GM19043 (cell line): ENCODE data around the gene ZDHHC18.
"Not testable (repeated sequence)": the region's sequence is repeated elsewhere in the genome, so short reads cannot be mapped to it uniquely, and the experiment has no call there.

Source experiments
- ATAC-seq: cut with Tn5 transposase; IDR thresholded peaks from one replicate; pipeline ENCODE4 v1.9.1; 2021; ENCODE audit warnings: low read depth; ENCODE audit not compliant: unreplicated experiment

Gene ZDHHC18

DNA sequence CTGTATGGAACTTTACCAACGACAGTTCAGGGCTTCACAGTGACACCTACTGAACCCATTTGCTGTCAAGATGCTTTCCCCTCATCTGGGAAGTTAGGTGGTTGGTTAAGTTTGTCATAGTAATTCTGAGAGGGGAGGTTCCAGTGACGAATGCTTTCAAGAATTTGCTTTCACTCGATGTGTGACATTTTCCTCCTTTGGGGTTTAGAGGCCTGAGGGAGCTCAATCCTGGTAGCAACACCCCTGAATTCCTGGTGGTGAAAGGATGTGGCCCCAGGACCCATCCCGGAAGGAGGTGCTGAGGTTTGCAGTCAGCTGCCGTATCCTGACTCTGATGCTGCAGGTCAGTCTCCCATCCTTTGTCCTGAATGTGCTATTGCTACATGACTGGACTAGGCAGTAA lies 35.9 kb upstream of the ZDHHC18 start:
- ATAC-seq = no peak

DNA sequence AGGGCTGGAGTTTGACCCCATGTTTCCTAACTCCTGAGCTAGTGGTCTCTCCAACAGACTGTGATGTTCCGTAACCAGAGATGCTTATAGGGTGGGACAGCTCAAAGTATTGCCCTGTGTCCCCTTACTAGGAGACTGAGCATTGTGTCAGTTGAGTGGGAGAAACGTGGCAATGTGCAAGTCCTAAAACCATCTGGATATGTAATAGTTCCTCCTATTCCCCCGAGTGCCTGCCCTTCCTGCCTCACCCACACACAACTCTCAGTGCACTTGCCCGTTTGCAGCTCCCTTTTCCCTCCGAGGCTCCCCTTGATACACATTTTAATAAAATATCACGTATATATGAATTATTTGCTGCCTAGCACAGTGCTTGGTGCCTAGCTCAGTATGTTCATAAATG lies 35.3 kb upstream of the ZDHHC18 start:
- ATAC-seq = no peak

- no peak for ATAC-seq
Observed at GRCh38 chr1:26791626-26792025, 34.9 kb upstream of the ZDHHC18 start.

DNA sequence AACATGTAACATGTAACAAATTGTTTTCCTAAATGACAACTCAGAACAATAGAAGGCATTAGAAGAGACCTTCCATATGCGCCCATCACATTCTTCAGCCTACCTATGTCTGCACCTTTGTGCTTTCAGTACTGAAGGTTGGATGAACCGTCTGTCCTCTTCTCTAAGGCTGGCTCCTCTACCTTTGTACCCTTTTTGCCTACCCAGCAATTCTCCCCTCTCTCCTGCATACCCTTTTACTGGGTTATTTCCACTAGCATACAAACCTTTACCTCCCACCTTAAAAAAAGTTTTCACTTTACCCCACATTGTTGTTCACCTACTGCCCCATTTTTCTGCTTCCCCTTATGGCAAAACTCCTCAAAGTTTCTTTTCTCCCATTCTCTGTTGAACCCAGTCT lies 33.6 kb upstream of the ZDHHC18 start:
- ATAC-seq = no peak

- ATAC-seq = no peak
Observed at GRCh38 chr1:26794391-26794790, 32.1 kb upstream of the ZDHHC18 start.

GRCh38 chr1:26797627-26798026 lies 28.9 kb upstream of the ZDHHC18 start:
- no peak for ATAC-seq

DNA sequence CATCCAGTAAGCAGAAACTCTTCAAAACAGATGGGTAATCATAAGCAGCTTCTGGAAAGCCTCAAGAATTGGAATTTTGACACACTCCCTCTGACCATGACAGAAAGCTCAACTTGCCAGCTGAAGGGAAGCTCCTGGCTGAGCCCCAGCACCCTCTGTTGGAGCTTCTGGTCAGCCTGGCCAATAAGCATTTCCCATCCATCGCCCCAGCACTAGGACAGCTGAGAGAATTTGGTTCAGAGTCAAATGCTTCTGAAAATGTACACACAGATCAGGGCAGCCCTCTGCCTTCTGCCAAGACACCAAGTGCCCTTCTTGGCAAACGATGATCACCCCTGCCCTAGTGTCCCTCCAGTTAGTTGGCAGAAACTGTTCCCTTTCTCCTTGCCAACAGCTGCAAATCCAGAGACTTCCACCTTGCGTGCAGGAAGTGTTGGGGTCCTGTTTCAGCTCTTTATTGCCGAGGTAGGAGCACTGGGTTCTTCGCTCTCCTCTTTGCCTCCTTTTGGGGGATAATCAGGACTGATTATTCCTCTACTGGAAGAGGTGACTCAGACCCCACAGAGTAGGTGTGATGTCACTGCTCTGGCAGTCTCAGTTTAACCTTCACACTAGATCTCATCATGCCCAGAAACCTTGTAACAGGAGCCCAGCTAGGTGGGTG lies 26.9 kb upstream of the ZDHHC18 start:
- ATAC-seq = no peak

DNA sequence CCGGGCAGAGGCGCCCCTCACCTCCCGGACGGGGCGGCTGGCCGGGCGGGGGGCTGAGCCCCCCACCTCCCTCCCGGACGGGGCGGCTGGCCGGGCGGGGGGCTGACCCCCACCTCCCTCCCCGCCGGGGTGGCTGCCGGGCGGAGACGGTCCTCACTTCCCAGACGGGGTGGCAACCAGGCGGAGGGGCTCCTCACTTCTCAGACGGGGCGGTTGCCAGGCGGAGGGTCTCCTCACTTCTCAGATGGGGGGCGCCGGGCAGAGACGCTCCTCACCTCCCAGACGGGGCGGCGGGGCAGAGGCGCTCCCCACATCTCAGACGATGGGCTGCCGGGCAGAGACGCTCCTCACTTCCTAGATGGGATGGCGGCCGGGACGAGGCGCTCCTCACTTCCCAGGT lies 22.6 kb upstream of the ZDHHC18 start:
- ATAC-seq = not testable (repeated sequence)

DNA sequence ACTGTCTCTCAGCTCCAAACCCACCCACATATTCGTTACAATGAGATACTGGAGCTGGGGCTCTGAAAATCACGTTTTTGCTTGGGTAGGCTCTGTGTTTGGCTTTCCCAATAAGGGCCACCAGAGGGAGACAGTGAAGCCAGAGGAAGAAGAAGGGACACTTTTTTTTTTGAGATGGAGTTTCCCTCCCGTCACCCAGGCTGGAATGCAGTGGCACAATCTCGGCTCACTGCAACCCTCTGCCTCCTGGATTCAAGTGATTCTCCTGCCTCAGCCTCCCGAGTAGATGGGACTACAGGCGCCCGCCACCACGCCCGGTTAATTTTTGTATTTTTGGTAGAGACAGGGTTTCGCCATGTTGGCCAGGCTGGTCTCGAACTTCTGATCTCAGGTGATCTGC lies 16.4 kb upstream of the ZDHHC18 start:
- ATAC-seq = not testable (repeated sequence)

- ATAC-seq = no peak
Observed at GRCh38 chr1:26811057-26811456, 15.4 kb upstream of the ZDHHC18 start.

DNA sequence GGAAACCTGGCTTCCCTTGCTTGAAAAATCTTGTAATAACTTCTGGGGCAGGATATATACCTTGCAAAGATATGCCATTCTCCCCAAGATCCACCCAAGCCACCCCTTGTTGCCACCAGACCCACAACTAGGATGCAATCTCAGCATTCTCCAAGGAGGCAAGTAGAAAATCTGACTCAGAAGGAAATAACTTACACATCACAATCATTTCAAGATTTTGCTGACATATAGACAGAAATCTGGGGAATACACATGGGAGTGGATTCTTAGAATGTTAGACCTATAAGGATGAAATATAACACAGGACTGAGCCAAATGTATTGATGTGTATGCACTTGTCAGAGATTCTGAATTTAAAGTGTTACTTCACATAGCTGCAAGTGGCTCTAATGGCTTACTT lies 14.8 kb upstream of the ZDHHC18 start:
- no peak for ATAC-seq

DNA sequence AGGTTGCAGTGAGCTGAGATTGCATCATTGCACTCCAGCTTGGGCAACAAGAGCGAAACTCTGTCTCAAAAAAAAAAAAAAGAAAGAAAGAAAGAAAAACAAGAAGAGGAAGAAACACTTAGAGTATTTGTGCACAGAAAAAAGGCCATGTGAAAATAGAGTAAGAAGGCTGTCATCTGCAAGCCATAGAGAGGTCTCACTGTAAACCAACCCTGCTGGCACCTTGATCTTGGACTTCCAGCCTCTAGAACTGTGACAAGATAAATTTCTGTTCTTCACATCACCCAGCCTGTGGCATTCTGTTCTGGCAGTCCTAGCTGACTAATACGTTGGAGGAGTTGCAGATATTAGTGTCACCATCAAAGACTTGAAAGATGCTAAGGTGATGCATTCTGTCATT lies 12.1 kb upstream of the ZDHHC18 start:
- no peak for ATAC-seq

DNA sequence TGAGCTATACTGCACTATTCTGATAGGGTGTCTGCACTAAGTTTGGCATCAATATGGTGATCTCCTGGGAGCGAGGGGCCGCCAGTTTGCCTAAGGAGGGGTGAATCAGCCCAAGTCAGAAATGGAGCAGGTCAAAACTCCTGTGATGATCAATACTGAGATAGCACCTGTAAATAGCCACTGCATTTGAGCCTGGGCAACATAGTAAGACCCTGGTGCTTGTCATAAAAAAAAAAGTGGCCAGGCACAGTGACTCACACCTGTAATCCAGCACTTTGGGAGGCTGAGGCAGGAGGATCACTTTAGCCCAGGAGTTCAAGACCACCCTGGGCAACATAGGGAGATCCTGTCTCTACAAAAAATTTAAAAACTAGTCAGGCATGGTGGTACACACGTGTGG lies 11.6 kb upstream of the ZDHHC18 start:
- ATAC-seq = no peak

DNA sequence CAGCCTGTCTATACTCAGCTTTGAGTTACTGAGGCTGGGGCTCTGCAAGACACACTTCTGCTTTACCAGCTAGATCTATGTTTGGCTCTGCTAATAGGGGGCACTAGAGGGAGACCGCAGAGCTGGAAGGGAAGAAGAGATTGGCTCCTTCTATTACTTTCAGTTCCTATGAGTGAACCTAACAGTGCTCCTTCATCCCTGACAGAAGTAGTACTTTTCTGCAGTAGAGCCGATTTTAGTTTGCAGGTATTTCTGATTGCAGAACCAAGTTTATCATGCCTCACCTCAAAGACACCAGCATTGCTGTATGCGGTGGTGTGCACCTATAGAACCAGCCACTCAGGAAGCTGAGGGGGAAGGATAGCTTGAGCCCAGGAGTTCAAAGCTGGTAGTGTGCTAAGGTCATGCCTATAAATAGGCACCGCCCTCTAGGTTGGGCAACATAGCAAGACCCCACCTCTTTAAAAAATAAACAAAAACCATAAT lies 5.7 kb upstream of the ZDHHC18 start:
- peak; percentile 97 for ATAC-seq

- ATAC-seq = no peak
Observed at GRCh38 chr1:26822737-26823395, 3.6 kb upstream of the ZDHHC18 start.

DNA sequence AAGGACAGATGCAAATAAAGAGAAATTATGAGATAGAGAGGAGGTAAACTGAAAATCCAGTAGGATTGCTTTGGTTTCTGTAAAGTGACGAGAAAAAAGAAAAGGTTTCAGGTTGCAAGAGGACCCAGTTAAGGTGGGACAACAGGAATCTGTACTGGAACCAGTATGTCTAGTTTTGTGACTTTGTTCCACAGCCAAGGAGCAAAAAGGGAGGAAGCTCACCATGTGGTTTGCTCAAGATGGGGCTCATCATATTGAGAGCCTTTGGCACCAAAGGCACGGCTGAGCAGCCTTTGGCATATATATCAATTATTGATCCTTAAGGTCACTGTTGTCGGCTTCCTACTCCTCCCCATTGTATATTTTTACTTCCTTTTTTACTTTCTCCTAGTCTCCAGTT lies 1.8 kb upstream of the ZDHHC18 start:
- ATAC-seq = no peak

DNA sequence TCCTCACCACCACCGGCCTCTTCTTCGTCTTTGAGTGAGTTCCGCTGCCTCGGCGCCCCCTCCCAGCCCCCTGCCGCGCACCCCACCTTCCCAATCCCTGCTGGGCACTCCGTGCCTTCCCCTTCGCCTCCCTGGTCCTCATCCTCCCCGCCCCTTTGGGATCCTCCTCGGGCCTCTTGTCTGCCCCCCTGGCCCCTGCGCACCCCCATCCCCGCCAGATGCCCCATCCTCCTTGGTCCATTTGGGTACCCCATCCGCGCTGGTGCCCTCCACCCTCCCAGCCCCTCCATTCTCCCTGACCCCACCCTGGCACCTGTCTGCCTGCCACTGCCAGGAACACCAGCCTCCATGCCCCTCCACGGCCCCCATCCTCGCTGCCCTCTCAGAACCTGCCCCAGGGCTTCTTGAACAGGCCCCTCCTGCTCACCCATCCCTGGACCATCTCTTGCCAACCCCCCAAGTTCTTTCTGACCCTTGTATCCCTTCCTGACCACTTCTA lies 667 bp downstream of the ZDHHC18 start:
- ATAC-seq = no peak

DNA sequence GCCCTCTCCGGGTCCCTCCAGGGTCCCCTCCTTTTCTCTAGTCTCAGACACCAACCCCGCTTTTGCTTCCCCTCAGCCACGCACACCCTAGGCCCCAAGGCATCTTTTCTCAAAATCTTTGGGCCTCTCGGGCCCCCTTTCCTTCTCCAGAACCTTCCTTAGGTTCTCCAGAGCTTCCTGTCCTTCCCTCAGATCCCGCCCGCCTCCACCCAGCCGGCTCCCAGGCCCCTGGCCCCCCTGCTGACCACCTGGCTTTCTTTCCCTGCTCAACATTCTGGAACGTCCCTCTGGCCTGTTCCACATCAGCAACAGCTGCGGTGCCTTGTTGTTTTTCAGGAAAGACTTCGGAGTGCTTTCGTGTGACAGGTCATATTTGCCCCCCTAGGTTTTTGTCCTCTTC lies 1.2 kb downstream of the ZDHHC18 start:
- ATAC-seq = no peak

- no peak for ATAC-seq
Observed at GRCh38 chr1:26828411-26828991, 2.0 kb downstream of the ZDHHC18 start.

DNA sequence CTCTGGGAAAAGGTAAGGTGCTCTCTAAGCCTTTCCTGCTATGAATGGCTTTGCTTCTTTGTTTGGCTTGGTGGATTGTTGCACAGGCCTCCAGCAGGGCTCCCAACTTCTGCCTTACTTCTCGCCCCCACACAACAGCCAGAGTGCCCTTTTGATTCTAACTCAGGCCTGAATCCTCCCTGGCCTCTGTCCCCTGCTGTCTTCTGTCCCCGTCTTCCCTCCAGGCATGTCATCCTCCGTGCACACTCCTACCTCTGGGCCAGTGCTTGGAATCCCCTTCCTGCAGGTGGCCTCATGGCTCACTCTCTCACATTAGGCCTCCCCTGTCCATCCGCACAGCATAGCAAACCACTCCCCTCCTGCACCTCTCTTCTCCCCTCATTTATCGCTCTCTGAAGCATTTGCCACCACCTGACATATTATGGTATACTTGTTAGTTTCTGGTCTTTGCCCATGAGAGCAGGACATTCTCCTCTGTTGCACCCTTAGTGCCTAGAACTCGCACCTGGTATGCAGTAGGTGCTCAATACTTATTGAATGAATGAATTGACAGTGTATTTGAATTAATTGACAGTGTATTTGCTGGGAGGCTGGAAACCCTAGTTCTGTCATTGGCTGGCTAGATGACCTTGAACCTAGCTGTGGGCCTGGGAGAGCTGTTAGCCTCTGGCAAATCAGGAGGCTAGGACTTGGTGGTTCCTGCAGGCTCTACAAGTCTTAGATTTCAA lies 2.9 kb downstream of the ZDHHC18 start:
- ATAC-seq = no peak

GRCh38 chr1:26831059-26831458 lies 4.6 kb downstream of the ZDHHC18 start:
- no peak for ATAC-seq
